A549 (cell line): Measurements from ENCODE around the gene ZDHHC1. TPM values are rescaled to one million over a fixed set of nuclear protein-coding genes. Genes with fewer than 3 reads are reported as not detected.

ENCODE experiments used
- ATAC-seq, 2 experiments: fragments of 200-7000 bp in 1 of 2; fragments of >200 bp in 1 of 2; cut with Nextera tagmentation in 1 of 2; cut with Tn5 transposase in 1 of 2; 3 replicates each; pipeline versions ENCODE4 v1.8.0 to v1.9.1; 2018 to 2020; ENCODE audit warnings: mild to moderate bottlenecking in 1 of 2, moderate library complexity in 1 of 2
- CTCF ChIA-PET: fragments of 300-600 bp; sonication (Branson Sonifier 250); formaldehyde crosslinking; extraction: SDS; loops from one replicate; lab custom pipeline; 2021; ENCODE audit warnings: antibody characterized with exemption, inconsistent platforms; lab: Yijun Ruan, JAX
- POLR2A ChIA-PET: fragments of 350-600 bp; formaldehyde crosslinking; extraction: SDS; loops from one replicate; lab custom pipeline; 2021; ENCODE audit warnings: antibody characterized with exemption, inconsistent platforms; lab: Yijun Ruan, JAX
- DNase-seq, 2 experiments: peaks; one replicate each; pipeline versions ENCODE4 v3.0.0 to v3.0.0-alpha.2; 2011 to 2016; ENCODE audit warnings: low read depth in 1 of 2, low spot score in 1 of 2
- FAIRE-seq: peaks from 2 replicates; lab custom pipeline; 2011; peaks lifted over from hg19 to GRCh38; lab: Jason Lieb, UNC
- H3K27ac ChIP-seq, 2 experiments: fragments of >200 bp; sonication (Bioruptor Twin); formaldehyde crosslinking; 3 replicates each; pipeline ENCODE4 v1.5.1; 2016 to 2017
- H3K4me1 ChIP-seq: fragments of >200 bp; sonication (Bioruptor Twin); formaldehyde crosslinking; 3 replicates; pipeline ENCODE4 v1.6.1; 2016
- H3K4me2 ChIP-seq: fragments of >200 bp; sonication (Bioruptor Twin); formaldehyde crosslinking; 3 replicates; pipeline ENCODE4 v1.6.1; 2016
- H3K4me3 ChIP-seq: fragments of >200 bp; sonication (Bioruptor Twin); formaldehyde crosslinking; 3 replicates; pipeline ENCODE4 v1.5.1; 2016
- H3K9me3 ChIP-seq: fragments of >200 bp; sonication (Bioruptor Twin); formaldehyde crosslinking; 3 replicates; pipeline ENCODE4 v1.6.1; 2016
- BHLHE40 ChIP-seq: IDR thresholded peaks from 2 replicates; pipeline ENCODE4 v1.6.1; 2012; ENCODE audit warnings: low read depth, low read length, inconsistent platforms
- CBX8 ChIP-seq: fragments of 200-600 bp; sonication (generic); IDR thresholded peaks from 2 replicates; pipeline ENCODE4 v1.6.1; 2016
- CEBPB ChIP-seq, 2 experiments: fragments of >200 bp in 1 of 2; sonication (Bioruptor Twin) in 1 of 2; formaldehyde crosslinking in 1 of 2; IDR thresholded peaks; 2 replicates each; pipeline ENCODE4 v1.6.1; 2012 to 2016
- CHD2 ChIP-seq: fragments of 150-350 bp; IDR thresholded peaks from 2 replicates; pipeline ENCODE4 v1.6.1; 2014; ENCODE audit warnings: low read length; ENCODE audit not compliant: partially characterized antibody
- CHD4 ChIP-seq: fragments of 200-600 bp; sonication (generic); IDR thresholded peaks from 2 replicates; pipeline ENCODE4 v1.6.1; 2016; ENCODE audit warnings: antibody characterized with exemption, mild to moderate bottlenecking, borderline replicate concordance
- FOSB ChIP-seq: fragments of 250-450 bp; sonication (Bioruptor Pico); IDR thresholded peaks from 2 replicates; pipeline ENCODE4 v1.5.0; 2020; ENCODE audit warnings: mild to moderate bottlenecking, moderate library complexity
- FOSL2 ChIP-seq, 2 experiments: fragments of 450-650 bp in 1 of 2; fragments of >200 bp in 1 of 2; sonication (Bioruptor Twin) in 1 of 2; formaldehyde crosslinking; IDR thresholded peaks; 2 replicates each; pipeline versions ENCODE4 v1.5.0 to v1.6.1; 2016 to 2020; ENCODE audit warnings: mild to moderate bottlenecking in 1 of 2, moderate library complexity in 1 of 2
- HDAC2 ChIP-seq: fragments of 200-600 bp; sonication (generic); IDR thresholded peaks from 2 replicates; pipeline ENCODE4 v1.6.1; 2016
- HOXB5 ChIP-seq: fragments of 250-450 bp; sonication (Bioruptor Pico); IDR thresholded peaks from 2 replicates; pipeline ENCODE4 v1.5.0; 2020; ENCODE audit warnings: mild to moderate bottlenecking, moderate library complexity
- JUN ChIP-seq, 2 experiments: fragments of >200 bp; sonication (Bioruptor Twin); formaldehyde crosslinking; IDR thresholded peaks; 2 replicates in 1 of 2; 3 replicates in 1 of 2; pipeline ENCODE4 v1.6.1; 2016 to 2017
- MAFK ChIP-seq: fragments of 450-650 bp; IDR thresholded peaks from 2 replicates; pipeline ENCODE4 v1.6.1; 2014; ENCODE audit not compliant: partially characterized antibody
- NPAS2 ChIP-seq: fragments of 250-450 bp; sonication (Bioruptor Pico); IDR thresholded peaks from 2 replicates; pipeline ENCODE4 v1.8.0; 2022; ENCODE audit warnings: mild to moderate bottlenecking, moderate library complexity, borderline replicate concordance
- POLR2AphosphoS2 ChIP-seq: conservative IDR thresholded peaks from 2 replicates; pipeline ENCODE4 v1.6.1; 2012; ENCODE audit warnings: low read length, improper control_type of control experiment, inconsistent platforms
- RAD21 ChIP-seq, 2 experiments: fragments of >200 bp in 1 of 2; sonication (Bioruptor Twin) in 1 of 2; formaldehyde crosslinking in 1 of 2; IDR thresholded peaks in 1 of 2; conservative IDR thresholded peaks in 1 of 2; 2 replicates in 1 of 2; 3 replicates in 1 of 2; pipeline ENCODE4 v1.6.1; 2012 to 2018; ENCODE audit warnings: inconsistent platforms in 1 of 2
- RCOR1 ChIP-seq: fragments of 150-350 bp; IDR thresholded peaks from 2 replicates; pipeline ENCODE4 v1.6.1; 2014; ENCODE audit warnings: antibody characterized with exemption, low read length, low read depth
- RFX5 ChIP-seq: fragments of 450-650 bp; IDR thresholded peaks from 2 replicates; pipeline ENCODE4 v1.7.1; 2014; ENCODE audit warnings: antibody characterized with exemption, mild to moderate bottlenecking, moderate library complexity
- SMC3 ChIP-seq: fragments of >200 bp; sonication (Bioruptor Twin); formaldehyde crosslinking; IDR thresholded peaks from 3 replicates; pipeline ENCODE4 v1.6.1; 2018; ENCODE audit warnings: inconsistent platforms
- TFCP2L1 ChIP-seq: fragments of 250-450 bp; sonication (Bioruptor Pico); IDR thresholded peaks from 2 replicates; pipeline ENCODE4 v1.5.0; 2021; ENCODE audit warnings: mild to moderate bottlenecking
- TP53 ChIP-seq: fragments of 250-450 bp; sonication (Bioruptor Pico); IDR thresholded peaks from 2 replicates; pipeline ENCODE4 v1.5.0; 2021; ENCODE audit warnings: mild to moderate bottlenecking, moderate library complexity
- ZFP36 ChIP-seq: fragments of 450-650 bp; IDR thresholded peaks from 2 replicates; pipeline ENCODE4 v1.6.1; 2014; ENCODE audit warnings: borderline replicate concordance; ENCODE audit not compliant: partially characterized antibody
- ZNF302 ChIP-seq: fragments of 250-450 bp; sonication (Bioruptor Pico); IDR thresholded peaks from 2 replicates; pipeline ENCODE4 v1.9.0; 2021; ENCODE audit warnings: inconsistent platforms, mild to moderate bottlenecking, moderate library complexity
- WGBS: methylation state at CpG from one replicate; pipeline ENCODE4 v1.1.6; 2017; ENCODE audit errors: missing lambda C conversion rate; 5-methylcytosine and 5-hydroxymethylcytosine counted together
- polyA plus RNA-seq, 4 experiments: library from polyadenylated mRNA; depleted of rRNA in 3 of 4; stranded (reverse); fragments of >200 nt; fragmentation: RNase III in 1 of 4; extraction: RNeasy Plus Mini Kit Qiagen cat#74134 plus additional on column Dnase treatment in 1 of 4; gene quantifications; 2 replicates in 3 of 4; 3 replicates in 1 of 4; pipeline ENCODE4 v1.2.3, GENCODE V29; 2011 to 2017
- TF ChIP-seq, protein P1 (sequence below): fragments of 150-350 bp; IDR thresholded peaks from 2 replicates; pipeline ENCODE4 v1.6.1; 2014; ENCODE audit warnings: low read depth, mild to moderate bottlenecking, low read length
- TF ChIP-seq, protein P2 (sequence below): fragments of >200 bp; sonication (Bioruptor Twin); formaldehyde crosslinking; IDR thresholded peaks from 2 replicates; pipeline ENCODE4 v1.6.1; 2016
- TF ChIP-seq, protein P3 (sequence below): IDR thresholded peaks from 2 replicates; pipeline ENCODE4 v1.6.1; 2012
- TF ChIP-seq, protein P4 (sequence below): fragments of 250-450 bp; sonication (Bioruptor Pico); IDR thresholded peaks from 2 replicates; pipeline ENCODE4 v1.5.0; 2020; ENCODE audit warnings: low read depth, mild to moderate bottlenecking, moderate library complexity

The ZDHHC1 gene
- polyA plus RNA-seq, 2 of the 4 experiments (the other 2 are of a cell fraction): 3.5 to 5.9 TPM

DNA sequence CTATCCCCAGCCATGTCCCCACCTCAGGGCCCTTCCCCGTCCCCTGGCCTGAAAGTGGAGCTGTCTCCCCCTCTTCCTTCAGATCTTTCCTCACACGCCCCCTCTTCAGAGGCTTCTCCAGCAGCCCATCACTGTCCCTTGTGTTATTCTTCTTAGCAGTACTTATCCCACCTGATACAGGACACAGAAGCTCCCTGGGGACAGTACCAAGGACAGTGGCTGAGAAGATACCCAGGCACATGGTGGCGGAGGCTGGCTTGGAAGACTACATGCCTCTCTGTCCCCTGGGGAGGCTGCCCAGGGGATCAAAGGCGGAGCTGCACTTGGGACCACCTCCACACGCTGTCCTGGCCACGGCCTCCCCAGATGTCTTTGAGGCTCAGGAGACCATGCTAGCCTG is 38.6 kb upstream of the ZDHHC1 start:
- Histone ChIP-seq H3K4me1 (peaks cover 10% of the 10 kb centered on the region; the same call in 1 of the 3 replicates), H3K9me3 (no peaks in the 10 kb centered on the region), H3K4me2 (no peak overlapping the region), H3K27ac (no peak overlapping the region), H3K4me3 (no peak overlapping the region)
- ChIA-PET CTCF (interaction anchor here (1.2 to 7.3 kb wide), 5 partner anchors 8 to 66 kb away, joined by 3 to 42 read pairs (median 7); no protein-coding TSS in a partner anchor), POLR2A (no interaction called here)
- TF ChIP-seq NPAS2 (CRISPR knock-in tag) (no peak), TP53 (CRISPR knock-in tag) (no peak), FOSL2 (IDR thresholded peaks at IDR 0.05) (no peak), FOSL2 (CRISPR knock-in tag; IDR thresholded peaks at IDR 0.05) (no peak), HOXB5 (CRISPR knock-in tag) (no peak), SMC3 (no peak)
- 88% methylated on average over 6 of the region's 6 CpGs for WGBS
- no peak for FAIRE-seq
- no peak for ATAC-seq
- no peak for DNase-seq

DNA sequence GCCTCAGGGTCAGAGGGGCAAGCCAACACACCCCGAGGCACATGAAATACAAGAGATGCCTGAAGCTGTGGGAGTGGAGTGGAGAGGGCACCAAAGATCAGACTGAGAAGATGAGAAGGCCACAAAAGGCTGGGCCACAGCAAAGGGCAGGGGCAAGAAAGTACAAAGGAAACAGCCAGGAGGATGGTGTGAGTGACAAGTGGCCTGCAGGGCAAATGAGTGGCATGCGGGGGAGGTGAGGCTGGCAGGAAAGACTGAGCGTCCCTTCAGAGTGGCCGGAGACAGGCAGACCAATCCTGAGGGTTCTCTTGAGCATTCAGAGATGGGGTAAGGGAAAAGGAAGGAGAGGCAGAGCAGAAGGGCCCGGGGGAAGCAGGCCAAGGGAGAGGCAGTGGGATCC is 37.8 kb upstream of the ZDHHC1 start:
- DNase-seq (no peak), FAIRE-seq (no peak), ATAC-seq (no peak)
- CTCF ChIA-PET: interaction anchor here (1.2 to 7.3 kb wide), 3 partner anchors 7 to 12 kb away, joined by 3 to 42 read pairs (median 29); no protein-coding TSS in a partner anchor
- TF ChIP-seq RFX5 (no peak), TP53 (CRISPR knock-in tag) (no peak), TFCP2L1 (no peak)
- TF ChIP-seq, protein P1, sequence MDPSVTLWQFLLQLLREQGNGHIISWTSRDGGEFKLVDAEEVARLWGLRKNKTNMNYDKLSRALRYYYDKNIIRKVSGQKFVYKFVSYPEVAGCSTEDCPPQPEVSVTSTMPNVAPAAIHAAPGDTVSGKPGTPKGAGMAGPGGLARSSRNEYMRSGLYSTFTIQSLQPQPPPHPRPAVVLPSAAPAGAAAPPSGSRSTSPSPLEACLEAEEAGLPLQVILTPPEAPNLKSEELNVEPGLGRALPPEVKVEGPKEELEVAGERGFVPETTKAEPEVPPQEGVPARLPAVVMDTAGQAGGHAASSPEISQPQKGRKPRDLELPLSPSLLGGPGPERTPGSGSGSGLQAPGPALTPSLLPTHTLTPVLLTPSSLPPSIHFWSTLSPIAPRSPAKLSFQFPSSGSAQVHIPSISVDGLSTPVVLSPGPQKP: no peak
- POLR2A ChIA-PET: no interaction called here
- H3K4me3 ChIP-seq: no peak overlapping the region
- WGBS: 76% methylated on average over 5 of the region's 5 CpGs
- H3K27ac ChIP-seq: no peak overlapping the region
- peaks cover 7% of the 10 kb centered on the region; the same call in 1 of the 3 replicates for H3K4me1 ChIP-seq
- no peak overlapping the region for H3K4me2 ChIP-seq
- H3K9me3 ChIP-seq: no peaks in the 10 kb centered on the region

DNA sequence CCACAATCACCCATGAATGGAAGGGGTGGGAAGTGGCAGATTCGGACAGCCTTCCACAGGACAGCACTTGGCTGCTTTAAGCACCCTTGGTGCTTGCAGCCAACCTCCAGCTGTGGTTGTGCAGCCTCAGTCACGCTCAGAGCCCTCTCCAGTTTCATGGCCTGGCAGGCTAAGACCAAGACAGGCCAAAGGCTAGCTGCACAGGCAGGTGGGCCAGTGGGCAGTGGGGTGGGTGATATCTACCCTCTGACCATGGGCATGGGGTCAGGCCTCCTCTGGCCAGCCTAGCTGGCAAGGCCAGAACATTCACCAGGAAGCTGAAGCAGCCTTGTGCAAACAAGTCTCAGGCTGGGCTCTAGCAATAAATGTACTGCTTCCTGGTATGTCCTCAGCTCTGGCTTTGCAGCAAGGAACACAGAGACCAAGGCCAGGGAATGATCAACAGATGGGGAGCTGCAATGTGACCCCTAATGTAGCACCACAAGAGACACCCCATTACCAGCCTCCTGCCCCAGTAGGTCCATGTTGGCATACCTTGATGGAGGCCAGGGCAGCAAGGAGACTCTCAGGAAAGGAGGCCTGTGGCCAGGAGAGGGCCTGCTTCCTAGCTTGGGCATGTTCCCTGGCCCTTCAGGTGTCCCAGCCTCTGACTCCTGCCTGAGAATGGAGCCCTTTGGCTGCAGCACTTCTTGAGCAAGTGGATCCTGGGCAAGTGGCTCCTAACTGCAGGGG is 35.6 kb upstream of the ZDHHC1 start:
- ATAC-seq (peak in 1 of 2 experiments; percentile 50; a peak in 3 of 6 replicates), DNase-seq (peak in 1 of 2 experiments; percentile 50), FAIRE-seq (no peak)
- ChIA-PET POLR2A (interaction anchor here (0.6 kb wide), 1 partner anchor 20 kb away, joined by 4 read pairs; no protein-coding TSS in a partner anchor), CTCF (interaction anchor here (0.8 to 17.9 kb wide), 11 partner anchors 8 to 182 kb away, joined by 3 to 207 read pairs (median 5); partner anchors contain the start of gene ATP6V0D1)
- 75% methylated on average over 2 of the region's 2 CpGs for WGBS
- Histone ChIP-seq H3K4me2 (no peak overlapping the region), H3K4me3 (no peak overlapping the region), H3K9me3 (no peaks in the 10 kb centered on the region), H3K27ac (peak overlapping the region; percentile 18 to 42; a peak in 3 of 6 replicates), H3K4me1 (peaks cover 7% of the 10 kb centered on the region; the same call in 2 of the 3 replicates)
- TF ChIP-seq CEBPB (IDR thresholded peaks at IDR 0.05) (no peak), CHD4 (no peak), HDAC2 (no peak), CHD2 (no peak), ZFP36 (no peak), NPAS2 (CRISPR knock-in tag) (no peak), ZNF302 (CRISPR knock-in tag) (no peak), JUN (IDR thresholded peaks at IDR 0.05) (no peak), MAFK (no peak), POLR2AphosphoS2 (no peak), RCOR1 (no peak), FOSB (CRISPR knock-in tag) (no peak), CBX8 (no peak), RAD21 (conservative IDR thresholded peaks at IDR 0.05 in 1 of 2, IDR thresholded peaks at IDR 0.05 in 1 of 2) (no peak), SMC3 (no peak), BHLHE40 (no peak)
- TF ChIP-seq, protein P2, sequence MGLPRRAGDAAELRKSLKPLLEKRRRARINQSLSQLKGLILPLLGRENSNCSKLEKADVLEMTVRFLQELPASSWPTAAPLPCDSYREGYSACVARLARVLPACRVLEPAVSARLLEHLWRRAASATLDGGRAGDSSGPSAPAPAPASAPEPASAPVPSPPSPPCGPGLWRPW: no peak
- TF ChIP-seq, protein P3, sequence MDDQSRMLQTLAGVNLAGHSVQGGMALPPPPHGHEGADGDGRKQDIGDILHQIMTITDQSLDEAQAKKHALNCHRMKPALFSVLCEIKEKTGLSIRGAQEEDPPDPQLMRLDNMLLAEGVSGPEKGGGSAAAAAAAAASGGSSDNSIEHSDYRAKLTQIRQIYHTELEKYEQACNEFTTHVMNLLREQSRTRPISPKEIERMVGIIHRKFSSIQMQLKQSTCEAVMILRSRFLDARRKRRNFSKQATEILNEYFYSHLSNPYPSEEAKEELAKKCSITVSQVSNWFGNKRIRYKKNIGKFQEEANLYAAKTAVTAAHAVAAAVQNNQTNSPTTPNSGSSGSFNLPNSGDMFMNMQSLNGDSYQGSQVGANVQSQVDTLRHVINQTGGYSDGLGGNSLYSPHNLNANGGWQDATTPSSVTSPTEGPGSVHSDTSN: no peak
- TF ChIP-seq, protein P4, sequence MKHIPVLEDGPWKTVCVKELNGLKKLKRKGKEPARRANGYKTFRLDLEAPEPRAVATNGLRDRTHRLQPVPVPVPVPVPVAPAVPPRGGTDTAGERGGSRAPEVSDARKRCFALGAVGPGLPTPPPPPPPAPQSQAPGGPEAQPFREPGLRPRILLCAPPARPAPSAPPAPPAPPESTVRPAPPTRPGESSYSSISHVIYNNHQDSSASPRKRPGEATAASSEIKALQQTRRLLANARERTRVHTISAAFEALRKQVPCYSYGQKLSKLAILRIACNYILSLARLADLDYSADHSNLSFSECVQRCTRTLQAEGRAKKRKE (CRISPR knock-in tag): no peak
